PC-9 (cell line): ENCODE results near the gene PGLYRP2.

ENCODE experiments used
- CTCF ChIP-seq: fragments of 200-600 bp; sonication (generic); conservative IDR thresholded peaks from 2 replicates; pipeline ENCODE4 v1.6.1; 2017; ENCODE audit warnings: mixed run types, antibody characterized with exemption, mild to moderate bottlenecking, moderate library complexity
- EZH2 ChIP-seq: fragments of 200-600 bp; sonication (generic); IDR thresholded peaks from 2 replicates; pipeline ENCODE4 v1.8.0; 2017; ENCODE audit warnings: antibody characterized with exemption, low read depth

DNA sequence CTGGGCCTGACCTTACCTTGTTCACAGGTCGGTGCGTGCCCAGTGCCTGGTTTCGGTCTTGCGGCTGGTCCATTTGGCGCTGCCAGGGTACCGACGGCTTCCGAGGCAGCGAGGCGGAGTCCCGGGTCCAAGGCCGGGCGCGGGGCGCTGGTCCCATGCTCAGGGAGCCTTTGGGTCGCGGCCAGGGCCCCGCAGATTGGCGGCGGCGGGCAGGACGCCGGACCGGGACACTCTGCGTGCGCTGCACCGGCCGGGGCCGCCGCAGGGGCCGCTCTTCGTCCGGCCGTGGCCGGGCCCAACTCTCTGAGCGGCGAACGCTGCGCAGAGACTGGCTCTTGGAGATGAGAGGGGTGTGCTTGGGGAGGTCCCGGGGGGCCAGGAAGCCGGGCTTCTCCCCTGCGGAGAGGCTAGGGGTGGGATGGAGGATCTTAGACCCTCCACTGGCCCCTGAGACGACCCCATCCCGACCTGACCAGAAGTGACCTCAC is 26.2 kb downstream of the PGLYRP2 start:
- no peak for TF ChIP-seq CTCF
- no peak for TF ChIP-seq EZH2
